HG03575 (cell line): ENCODE data around the gene SUPT4H1.

Experiments used
- ATAC-seq: cut with Tn5 transposase; IDR thresholded peaks from one replicate; pipeline ENCODE4 v1.9.1; 2021; ENCODE audit not compliant: unreplicated experiment, insufficient number of reproducible peaks, low FRiP score; ENCODE audit errors: extremely low read depth

SUPT4H1 gene

DNA sequence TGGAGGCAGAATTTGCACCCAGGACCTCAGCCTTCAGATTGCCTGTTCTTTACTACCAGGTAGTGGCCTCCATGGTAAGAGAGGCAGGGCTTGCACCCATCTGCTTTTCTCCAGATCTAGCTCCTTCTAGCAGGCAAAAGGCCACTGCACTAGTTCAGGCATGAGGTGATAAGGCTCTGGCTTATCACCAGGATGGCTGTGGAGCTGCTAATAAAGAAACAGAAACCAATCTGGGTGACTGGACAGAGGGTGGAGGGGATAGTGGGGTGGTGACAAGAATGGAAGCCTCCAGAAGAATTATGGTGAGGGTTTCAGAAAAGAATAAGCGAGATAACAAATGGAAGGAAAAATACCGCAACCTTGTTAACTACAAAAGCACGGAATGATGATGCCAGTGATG lies 15.5 kb upstream of the SUPT4H1 start:
- no peak for ATAC-seq

DNA sequence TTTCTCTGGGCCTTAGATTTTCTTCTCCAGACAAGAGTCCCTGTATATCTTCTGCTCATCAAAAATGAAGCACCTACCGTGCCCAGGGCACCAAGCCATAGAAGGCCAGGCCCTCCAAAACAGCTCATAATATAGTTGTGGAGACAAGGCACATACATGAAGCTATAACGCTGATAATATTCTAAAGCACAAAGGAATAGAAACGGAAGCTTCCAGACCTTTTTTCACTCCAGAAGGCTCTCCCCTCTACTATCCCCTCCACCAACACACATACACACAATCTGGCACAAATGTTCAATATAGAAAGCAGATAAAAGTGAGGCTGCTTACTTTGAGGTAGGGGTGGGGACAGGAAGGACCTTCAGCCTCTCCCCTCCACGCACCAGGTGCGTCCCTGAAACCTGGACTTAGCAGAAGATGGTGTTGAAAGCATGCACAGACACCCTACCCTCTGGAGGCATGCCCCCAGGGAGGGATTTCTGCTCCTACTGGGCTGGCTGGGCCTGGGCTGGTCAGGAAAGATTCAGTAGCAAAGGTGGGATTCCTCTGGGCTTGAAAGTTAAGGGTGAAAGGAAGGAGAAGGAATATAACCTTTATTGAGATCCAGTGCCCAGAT lies 14.1 kb upstream of the SUPT4H1 start:
- ATAC-seq, result no peak

DNA sequence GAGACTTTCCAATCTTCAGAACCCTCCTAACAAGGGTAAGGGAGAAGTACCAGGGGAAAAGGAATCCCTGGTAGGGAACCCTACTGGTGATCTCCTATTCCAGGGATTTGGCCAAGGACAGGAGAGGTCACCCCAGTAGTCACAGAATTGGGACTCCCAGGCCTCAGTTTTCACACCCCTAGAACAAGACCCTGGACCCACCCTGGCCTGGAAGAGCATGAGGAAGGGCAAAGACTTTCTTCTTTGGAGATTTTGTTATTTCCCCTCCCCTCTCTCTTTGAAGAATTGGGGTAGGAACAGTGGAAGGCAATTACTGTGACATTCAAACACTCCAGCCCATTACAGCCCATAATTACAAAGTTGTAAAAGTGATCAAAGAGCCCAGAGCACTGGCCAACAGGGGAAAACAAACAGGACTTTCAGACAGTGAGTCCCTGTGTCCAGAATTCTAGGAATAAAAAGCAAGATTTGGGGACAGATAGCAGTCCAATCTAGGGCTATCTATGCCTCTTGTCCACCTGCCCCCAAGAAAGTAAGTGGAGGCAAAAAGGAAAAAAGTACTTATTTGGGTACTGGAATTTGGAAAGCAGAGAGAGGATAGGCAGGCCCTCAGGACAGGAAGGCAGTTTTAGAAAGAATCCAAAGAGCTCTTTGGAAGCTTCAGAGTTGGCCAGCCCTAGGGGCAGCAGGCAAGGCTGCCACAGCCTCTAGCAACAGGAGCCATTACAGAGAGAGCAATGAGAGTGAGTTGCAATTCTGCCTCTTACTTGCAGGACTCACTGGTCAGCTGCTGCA lies 13.4 kb upstream of the SUPT4H1 start:
- no peak for ATAC-seq

DNA sequence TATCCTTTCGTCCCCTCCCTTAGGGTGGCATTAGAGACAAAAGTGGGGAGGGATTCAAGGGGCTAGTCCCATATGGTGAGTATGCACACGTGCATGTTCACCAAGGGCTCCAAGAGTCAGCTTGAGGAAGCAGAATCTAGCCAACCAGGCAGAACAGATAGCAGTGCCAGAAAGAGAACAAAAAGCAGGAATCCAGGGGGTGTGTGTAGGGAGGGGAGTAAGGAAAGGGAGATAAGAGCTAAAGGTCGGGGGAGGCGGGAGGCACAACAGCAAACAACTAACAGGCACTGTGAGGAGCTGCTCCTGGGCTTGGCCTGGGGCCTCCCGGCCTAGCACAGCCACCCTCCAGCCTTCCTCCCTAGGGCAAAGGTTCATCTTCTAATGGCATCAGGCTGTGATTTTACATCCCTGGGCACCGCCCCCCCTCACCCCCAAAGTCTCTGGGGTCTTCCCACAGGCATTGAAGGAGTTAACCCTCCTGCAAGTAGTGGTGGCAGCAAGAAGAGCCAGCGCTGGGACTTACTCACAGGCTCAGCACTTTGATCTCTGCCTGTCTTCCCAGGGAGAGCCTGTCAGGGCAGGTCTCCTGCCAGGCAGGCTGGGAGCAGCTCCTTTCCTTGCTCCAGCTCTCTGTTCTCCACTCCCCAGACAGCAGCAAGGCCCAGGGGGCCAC lies 12.4 kb upstream of the SUPT4H1 start:
- no peak for ATAC-seq

DNA sequence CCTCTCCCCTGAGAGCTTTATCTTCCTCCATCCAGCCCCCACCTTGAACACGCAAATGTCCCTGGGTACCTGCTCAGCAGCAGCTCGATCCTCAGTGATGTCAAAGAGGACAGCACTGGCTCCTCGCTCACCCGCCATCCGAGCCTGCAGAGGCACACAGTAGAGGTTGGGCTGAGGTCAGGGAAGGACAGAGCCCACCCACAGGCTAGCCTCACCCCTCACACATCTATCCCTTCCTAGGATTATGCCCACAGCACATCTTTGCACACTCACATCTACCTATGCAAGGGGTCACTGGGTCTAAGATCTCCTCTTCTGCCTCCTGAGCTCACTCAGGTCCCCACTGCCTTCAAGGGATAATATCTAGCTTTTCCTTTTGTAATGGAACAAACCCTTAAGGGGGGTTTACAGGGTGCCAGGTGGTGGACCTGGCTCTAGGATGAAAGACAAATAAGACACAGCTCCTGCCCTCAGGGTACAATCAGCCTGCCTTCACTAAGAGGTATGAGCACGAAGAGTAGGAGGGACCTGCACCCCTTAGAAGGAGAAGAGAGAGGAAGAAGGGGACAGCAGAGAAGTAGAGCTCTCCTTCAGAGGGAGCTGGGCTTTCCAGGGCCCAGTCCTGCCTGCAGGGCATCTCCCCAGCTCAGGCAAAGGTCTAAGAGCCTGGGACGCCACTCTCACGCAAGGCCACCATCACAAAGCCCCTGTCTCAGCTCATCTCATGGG lies 11.6 kb upstream of the SUPT4H1 start:
- no peak for ATAC-seq

DNA sequence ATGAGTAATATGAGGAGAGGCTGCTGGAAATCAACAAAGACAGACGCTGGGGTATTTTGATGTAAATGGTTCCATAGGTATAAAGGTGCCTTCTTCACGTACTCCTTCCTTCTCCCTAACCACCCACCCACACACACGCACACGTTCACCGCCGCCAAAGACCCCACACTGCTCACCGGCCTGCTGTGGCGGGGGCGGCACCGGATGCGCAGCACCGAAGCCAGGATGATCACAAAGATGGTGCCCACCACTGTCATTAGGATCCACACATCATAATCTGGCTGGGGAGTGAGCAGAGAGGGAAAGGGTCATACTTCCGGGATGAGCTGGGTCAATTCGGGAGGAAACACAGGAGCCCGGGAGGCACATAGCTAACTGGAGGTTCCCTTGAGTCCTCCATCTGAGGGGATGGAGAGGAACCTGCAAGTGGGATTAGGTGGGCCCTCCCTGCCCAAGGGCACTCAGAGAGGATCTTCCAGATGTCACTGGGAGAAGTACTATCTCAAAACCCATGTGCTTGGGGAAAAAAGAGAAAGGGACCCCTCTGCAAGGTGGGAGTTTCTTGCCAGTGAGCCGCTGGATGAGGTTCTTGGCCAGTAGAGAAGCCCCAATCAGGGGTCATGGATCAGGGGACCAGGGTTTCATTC lies 10.5 kb upstream of the SUPT4H1 start:
- ATAC-seq, result no peak

DNA sequence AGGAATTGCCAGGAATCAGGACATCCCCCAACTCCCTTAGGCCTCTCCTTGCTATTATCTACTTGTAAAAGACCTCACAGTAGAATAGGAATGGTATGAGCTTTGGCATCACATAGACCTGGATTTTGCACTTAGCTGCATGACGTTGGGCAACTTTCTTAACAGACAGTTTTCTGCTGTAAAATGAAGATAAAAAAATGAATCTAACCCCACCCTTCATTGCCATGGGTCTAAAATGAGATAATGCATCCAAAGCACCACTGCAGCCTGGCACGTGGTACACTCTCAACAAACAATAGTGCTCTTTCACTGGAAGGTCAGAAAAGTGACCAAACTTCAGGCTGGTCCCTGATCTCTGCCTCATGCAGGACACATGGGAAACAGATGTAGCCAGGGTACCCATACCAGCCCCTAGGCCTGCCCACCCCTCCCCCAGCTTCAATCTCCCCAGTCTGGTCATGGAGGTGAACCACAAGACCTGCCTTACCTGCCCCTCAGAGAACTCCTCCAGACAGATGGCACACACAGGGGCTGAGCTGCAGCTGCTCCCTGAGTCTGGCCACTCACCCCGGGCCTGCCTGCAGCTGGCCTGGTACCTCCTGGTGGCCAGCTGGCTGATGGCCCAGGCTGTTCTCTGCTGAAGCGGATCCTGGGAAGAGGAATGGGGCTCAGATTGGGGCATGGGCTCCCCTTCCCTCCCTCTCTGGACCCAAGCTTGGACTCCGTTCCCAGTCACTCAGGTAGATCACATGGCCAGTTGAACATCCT lies 8.5 kb upstream of the SUPT4H1 start:
- ATAC-seq, result no peak

DNA sequence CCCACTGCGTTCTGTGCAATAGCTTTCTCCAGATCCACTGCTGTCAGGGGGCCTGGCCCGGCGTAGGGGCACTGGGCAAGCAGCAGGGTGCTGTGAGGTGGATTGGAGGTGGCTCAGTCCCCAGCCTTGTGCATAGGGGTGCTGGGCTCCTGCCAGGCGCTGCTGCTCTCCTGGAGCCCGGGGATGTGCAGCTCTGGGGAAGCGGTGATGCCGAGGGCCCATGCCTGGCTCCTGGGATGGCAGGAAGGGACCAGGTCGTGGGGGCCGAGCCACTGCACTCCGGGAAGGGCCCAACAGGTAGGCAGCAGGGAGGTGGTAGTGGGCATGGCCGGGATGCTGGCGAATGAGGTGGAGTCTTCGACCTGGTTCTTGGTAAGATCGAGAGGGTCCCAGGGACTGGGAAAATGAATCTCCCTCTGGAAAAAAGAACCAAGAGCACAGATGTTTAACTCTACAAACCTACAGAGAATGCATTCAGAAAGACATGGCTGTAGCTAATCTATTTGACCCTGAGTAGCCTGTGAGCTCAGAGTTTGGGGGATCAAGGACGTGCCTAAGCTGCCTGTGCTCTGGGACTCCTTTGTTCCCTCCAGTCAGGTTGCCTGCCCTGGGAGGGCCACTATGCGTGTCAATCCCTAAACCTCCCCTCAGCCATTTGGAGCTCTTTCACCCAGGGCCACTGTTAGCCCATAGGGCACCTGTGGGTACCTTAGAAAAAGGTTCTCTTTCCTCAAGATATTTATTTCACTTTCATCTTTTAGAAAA lies 6.6 kb upstream of the SUPT4H1 start:
- ATAC-seq, result no peak

DNA sequence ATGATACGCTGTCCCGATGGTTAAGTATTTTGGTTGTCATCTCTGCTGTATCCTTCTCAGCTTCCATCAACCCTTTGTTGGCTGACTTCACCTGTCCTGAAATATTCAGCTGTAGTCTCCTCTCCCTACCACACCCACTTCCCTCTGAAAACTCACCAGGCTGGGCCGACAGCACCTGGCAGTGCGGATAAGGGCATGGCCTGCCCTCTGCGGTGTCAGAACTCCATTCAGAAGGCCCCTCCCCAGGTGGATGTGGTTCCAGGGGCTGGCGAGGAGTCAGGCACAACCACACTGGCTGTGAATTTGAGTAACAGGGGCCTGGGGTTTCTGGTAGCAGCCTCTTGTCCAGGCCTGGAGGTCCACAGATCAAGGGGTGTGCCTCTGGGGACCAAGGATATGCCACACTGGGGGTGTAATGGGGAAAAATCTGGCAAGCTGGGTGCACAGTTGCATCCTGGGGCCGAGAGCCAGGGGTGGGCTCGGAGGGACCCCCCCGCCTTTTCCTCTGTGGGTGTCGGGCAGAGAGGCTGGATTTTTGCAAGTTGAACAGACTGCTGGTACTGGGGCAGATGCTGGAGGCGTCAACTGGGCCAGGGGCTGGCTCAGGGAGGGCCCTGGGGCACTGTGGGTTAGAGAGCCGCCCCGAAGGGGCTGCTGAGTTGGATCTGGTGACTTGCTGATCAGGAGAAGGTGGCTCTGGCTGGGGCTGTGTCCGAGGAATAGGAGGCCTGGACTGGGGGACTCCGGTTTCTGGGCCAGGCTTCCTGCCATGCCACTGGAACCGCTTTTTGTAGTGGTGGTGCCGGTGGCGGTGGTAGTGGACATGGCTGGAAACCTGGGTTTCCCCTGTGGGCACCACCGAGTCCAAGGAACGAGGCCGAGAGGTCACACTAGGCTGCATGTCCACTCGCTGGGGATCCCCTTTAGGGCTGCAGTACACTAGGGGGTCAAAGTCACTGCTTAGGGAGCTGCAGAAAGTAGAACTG lies 5.6 kb upstream of the SUPT4H1 start:
- ATAC-seq, result no peak

DNA sequence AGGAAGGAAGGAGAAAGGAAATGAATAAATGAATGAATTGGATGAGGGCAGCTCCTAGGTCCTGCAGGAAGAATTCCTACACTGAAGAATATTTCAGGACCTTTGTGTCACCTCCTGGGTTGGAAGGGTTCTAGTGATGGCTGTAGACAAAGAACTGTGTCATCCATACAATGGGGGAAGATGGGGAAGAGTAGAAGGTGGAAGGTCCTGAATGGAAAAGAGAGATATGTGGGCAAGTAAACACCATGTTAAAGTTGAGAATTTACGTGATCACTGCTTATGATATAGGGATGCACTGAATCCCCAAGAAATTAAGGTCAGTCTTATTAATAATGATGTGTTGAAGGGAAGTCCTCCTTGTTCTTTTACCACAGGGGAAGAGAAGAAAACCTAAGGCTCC lies 4.2 kb upstream of the SUPT4H1 start:
- ATAC-seq, result no peak

DNA sequence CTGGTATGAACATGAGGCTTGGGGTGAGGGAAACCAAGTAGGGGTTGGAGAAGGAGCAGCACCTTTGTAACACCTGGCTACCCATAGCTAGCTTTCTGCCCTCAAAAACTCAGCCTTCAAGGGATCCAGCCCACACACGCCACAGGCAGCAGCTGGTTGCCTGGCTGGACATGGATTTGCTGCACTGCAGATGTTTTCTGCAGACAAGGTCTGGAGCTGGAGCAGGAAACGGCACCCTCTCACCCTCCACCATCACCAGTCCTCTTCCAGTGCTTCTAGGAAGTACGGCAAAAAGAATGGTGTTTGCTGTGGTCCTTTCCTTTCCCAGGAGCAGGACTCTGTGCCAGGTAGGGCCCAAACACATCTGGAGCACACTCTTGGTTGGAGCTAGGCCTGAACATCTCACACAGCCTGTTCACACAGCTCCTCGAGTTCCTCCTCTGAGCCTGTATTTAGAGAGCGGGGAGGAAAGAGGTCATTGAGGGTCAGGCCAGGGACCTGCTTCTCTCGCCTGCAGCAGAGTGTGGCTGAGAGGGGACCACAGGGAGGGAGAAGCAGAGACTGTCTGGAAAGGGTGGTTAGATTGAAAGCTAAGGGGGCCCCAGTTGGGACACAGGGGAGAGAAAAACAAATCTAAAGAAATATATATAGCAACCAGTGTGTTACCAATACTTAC lies 2.7 kb upstream of the SUPT4H1 start:
- no peak for ATAC-seq

DNA sequence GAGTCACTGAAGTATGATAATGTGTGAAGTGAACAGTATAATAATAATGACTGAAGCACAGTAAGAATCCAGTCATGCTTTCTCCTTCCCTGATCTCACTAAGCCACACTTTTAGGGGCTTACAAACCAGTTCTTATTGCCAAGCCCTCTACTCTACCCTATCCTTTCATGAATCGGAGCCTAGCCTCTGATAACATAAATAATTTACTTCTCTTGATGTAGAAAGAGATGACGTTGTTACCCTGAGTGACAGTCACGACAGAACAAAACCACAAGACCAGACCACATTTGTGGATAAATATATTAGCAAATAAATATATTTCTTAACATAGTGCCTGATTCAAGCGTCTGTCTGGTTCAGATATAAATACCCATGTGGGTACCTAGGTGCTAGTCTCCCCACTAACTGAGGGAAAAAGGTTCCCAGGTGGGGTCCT lies 1.4 kb upstream of the SUPT4H1 start:
- ATAC-seq, result no peak

DNA sequence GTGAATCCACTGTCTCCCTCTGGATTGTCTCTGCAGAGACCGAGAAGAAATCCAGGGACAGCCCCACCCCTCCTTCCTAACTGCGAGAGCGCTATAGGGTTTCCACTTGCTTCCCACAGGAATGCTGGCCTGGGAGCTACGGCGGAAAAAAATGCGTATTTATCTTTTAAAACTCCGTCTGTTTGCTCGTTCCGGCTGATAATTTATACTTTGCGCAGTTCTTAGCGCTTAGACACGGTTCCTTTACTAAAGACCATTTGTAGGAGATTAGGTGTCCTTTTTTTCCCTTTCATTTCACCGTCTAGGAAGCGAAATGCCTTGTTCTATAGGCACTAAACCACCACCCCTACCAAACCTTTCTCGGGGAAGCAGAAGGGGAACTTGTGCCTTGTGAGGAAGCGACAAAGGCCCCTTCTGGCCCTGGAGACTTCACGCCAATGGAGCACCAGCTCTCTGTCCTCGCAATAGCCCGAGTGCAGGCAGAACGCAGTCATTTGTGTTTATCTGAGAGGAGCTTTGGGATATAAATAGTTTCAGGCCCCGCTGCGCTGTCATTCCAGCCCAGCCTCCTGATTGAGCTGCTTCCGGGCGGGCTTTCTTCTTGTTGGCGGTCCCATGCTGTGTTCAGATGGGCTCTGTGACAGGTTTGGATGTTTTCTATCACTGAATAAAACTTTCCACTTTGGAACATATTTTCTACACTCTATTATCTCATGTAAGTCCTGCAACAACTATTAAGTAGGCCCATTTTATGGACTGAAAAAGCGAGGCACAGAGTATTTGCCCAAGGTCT lies 791 bp upstream of the SUPT4H1 start:
- ATAC-seq, result no peak

DNA sequence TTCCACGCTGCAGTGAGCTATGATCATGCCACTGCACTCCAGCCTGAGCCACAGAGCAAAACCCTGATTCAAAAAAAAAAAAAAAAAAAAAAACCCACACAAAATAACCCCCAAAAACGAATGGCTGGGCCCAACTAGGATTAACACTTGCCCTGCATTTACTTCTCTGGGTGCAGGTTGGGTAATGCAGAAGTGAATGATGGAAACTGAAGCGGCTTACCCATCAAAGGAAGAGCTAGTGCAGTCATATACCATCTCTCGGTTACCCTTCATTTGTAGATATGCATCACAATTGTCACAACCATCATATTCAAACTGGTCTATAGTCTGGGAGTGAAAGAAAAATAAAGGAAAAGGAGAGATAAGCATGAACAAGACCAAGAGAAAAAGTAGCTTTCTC lies 819 bp downstream of the SUPT4H1 start:
- no peak for ATAC-seq

DNA sequence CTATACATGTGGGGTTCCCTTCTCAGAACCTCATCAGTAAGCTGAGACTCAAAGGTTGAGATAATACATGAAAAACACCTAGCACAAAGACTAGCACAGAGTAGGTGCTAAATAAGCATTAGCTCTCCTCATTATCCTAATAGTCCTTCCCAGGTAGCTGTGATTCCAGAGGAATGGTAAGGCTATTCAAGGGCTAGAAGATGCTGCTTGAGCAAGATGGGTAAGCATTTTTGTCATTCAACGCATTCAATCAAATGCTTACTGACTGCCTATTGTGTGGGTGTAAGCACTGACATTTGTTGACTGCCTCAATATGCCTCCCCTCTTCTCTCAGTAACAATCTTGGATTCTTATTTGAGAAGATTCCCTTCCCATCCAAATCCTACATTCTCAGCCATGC lies 4.0 kb downstream of the SUPT4H1 start:
- ATAC-seq, result no peak
